K562 (cell line): Measurements from ENCODE around the gene HSPB1. TPM values are rescaled to one million over a fixed set of nuclear protein-coding genes. Genes with fewer than 3 reads are reported as not detected.

Source experiments
- ADNP ChIP-seq: fragments of 200-800 bp; sonication (Bioruptor generic); IDR thresholded peaks from 2 replicates; pipeline ENCODE4 v1.6.1; 2016; ENCODE audit warnings: missing genetic modification characterization, missing compliant biosample characterization
- FOXA1 ChIP-seq: fragments of 450-650 bp; IDR thresholded peaks from 2 replicates; pipeline ENCODE4 v1.6.1; 2016; ENCODE audit warnings: mild to moderate bottlenecking, borderline replicate concordance
- GTF2F1 ChIP-seq: IDR thresholded peaks from 2 replicates; pipeline ENCODE4 v1.6.1; 2011; ENCODE audit warnings: low read depth, low read length, improper control_type of control experiment
- HDAC3 ChIP-seq: fragments of 450-650 bp; IDR thresholded peaks from 2 replicates; pipeline ENCODE4 v1.6.1; 2018; ENCODE audit warnings: borderline replicate concordance, mild to moderate bottlenecking, moderate library complexity; ENCODE audit not compliant: partially characterized antibody
- HEY1 ChIP-seq: fragments of 250-450 bp; sonication (Bioruptor Pico); IDR thresholded peaks from 2 replicates; pipeline ENCODE4 v1.5.0; 2020; ENCODE audit warnings: mild to moderate bottlenecking, moderate library complexity, borderline replicate concordance
- JUN ChIP-seq, 2 experiments: sonication (generic) in 1 of 2; formaldehyde crosslinking in 1 of 2; IDR thresholded peaks; 2 replicates each; pipeline versions ENCODE4 v1.6.1 to v1.8.0; 2012 to 2022; ENCODE audit warnings: borderline replicate concordance in 2 of 2, mild to moderate bottlenecking in 2 of 2, improper control_type of control experiment in 1 of 2, low read depth in 1 of 2, low read length in 1 of 2, missing genetic modification reagents in 1 of 2
- KLF1 ChIP-seq: fragments of 450-650 bp; IDR thresholded peaks from 2 replicates; pipeline ENCODE4 v1.6.1; 2016; ENCODE audit warnings: missing genetic modification characterization, missing compliant biosample characterization
- MEIS2 ChIP-seq: fragments of 450-650 bp; IDR thresholded peaks from 2 replicates; pipeline ENCODE4 v1.6.1; 2014; ENCODE audit warnings: mild to moderate bottlenecking; ENCODE audit not compliant: partially characterized antibody
- NKRF ChIP-seq: fragments of 450-650 bp; IDR thresholded peaks from 2 replicates; pipeline ENCODE4 v1.6.1; 2016; ENCODE audit warnings: borderline replicate concordance
- NONO ChIP-seq, 2 experiments: fragments of 200-400 bp in 1 of 2; fragments of 450-650 bp in 1 of 2; formaldehyde crosslinking in 1 of 2; IDR thresholded peaks; 2 replicates each; pipeline ENCODE4 v1.6.1; 2017; ENCODE audit warnings: low read depth in 2 of 2, mild to moderate bottlenecking in 2 of 2, moderate library complexity in 2 of 2, low read length in 1 of 2
- PCBP2 ChIP-seq: fragments of 200-400 bp; formaldehyde crosslinking; IDR thresholded peaks from 2 replicates; pipeline ENCODE4 v1.6.1; 2018; ENCODE audit warnings: low read length, low read depth, mild to moderate bottlenecking, moderate library complexity; ENCODE audit not compliant: poor library complexity, severe bottlenecking
- SOX6 ChIP-seq: fragments of 450-650 bp; IDR thresholded peaks from 2 replicates; pipeline ENCODE4 v1.6.1; 2014; ENCODE audit warnings: mild to moderate bottlenecking
- ZFPM2 ChIP-seq: fragments of 250-450 bp; sonication (Bioruptor Pico); IDR thresholded peaks from 2 replicates; pipeline ENCODE4 v1.5.1; 2022; ENCODE audit warnings: mild to moderate bottlenecking
- ZNF639 ChIP-seq, 2 experiments: fragments of 200-800 bp in 1 of 2; sonication (Bioruptor generic) in 1 of 2; sonication (generic) in 1 of 2; formaldehyde crosslinking in 1 of 2; IDR thresholded peaks in 1 of 2; conservative IDR thresholded peaks in 1 of 2; 2 replicates each; pipeline versions ENCODE4 v1.5.0 to v1.6.1; 2016 to 2020; ENCODE audit warnings: missing compliant biosample characterization in 1 of 2, missing genetic modification characterization in 1 of 2, missing genetic modification reagents in 1 of 2
- ZNF696 ChIP-seq: fragments of 250-450 bp; sonication (Bioruptor Pico); conservative IDR thresholded peaks from 2 replicates; pipeline ENCODE4 v1.4.0; 2020; ENCODE audit warnings: mild to moderate bottlenecking, moderate library complexity
- polyA plus RNA-seq, 8 experiments: library from polyadenylated mRNA; depleted of rRNA in 4 of 8; stranded (reverse) in 5 of 8; unstranded in 3 of 8; fragments of >200 nt; fragmentation: Nextera tagmentation in 2 of 8; fragmentation: Illumina TruSeq in 1 of 8; extraction: Ambion mirVana in 2 of 8; extraction: Trizol in 1 of 8; gene quantifications; 2 replicates each; pipeline versions ENCODE4 v1.2.1 to v1.2.3, GENCODE V29; 2011 to 2014; ENCODE audit warnings: inconsistent platforms in 1 of 8, missing spikeins in 1 of 8
- total RNA-seq, 7 experiments: library from RNA; depleted of rRNA in 6 of 7; stranded (reverse); fragments of >200 nt in 6 of 7; fragmentation: Illumina TruSeq in 2 of 7; extraction: Trizol in 2 of 7; gene quantifications; 2 replicates each; pipeline versions ENCODE4 v1.2.1 to v1.2.3, GENCODE V29; 2011 to 2021; ENCODE audit warnings: low replicate concordance in 1 of 7
- TF ChIP-seq, protein P1 (sequence below): fragments of 250-450 bp; sonication (Bioruptor Pico); IDR thresholded peaks from 2 replicates; pipeline ENCODE4 v1.5.0; 2021
- TF ChIP-seq, protein P2 (sequence below), 2 experiments: IDR thresholded peaks in 1 of 2; conservative IDR thresholded peaks in 1 of 2; 2 replicates each; pipeline ENCODE4 v1.6.1; 2016; ENCODE audit warnings: low read depth in 2 of 2, mild to moderate bottlenecking in 1 of 2, missing compliant biosample characterization in 1 of 2, missing genetic modification characterization in 1 of 2, moderate library complexity in 1 of 2

The HSPB1 gene
- total and polyA plus RNA-seq, 9 of the 15 experiments (the other 6 are each of a cell fraction or from before 2014, with no cell fraction given), result 27.1 to 522 (median 138) TPM

GRCh38 chr7:76303202-76304147, 1.0 kb downstream of the HSPB1 start (continued):
- TF ChIP-seq ZNF639 (CRISPR knock-in tag; conservative IDR thresholded peaks at IDR 0.05 in 1 of 2, IDR thresholded peaks at IDR 0.05 in 1 of 2) (no peak), JUN (IDR thresholded peaks at IDR 0.05; ENCODE audit: borderline replicate concordance, low read depth, low read length) (peak; percentile 21; the same call in 1 of the 2 replicates), JUN (CRISPR knock-in tag; IDR thresholded peaks at IDR 0.05; ENCODE audit: borderline replicate concordance) (no peak), ZFPM2 (CRISPR knock-in tag) (no peak), PCBP2 (no peak), KLF1 (peak; percentile 48; the same call in 1 of the 2 replicates), GTF2F1 (0 out of 2 replicates have a peak, but pooled peaks have one; percentile 58), ADNP (tag) (peak; percentile 89), SOX6 (peak; percentile 64), HDAC3 (no peak), ZNF696 (no peak), FOXA1 (no peak), MEIS2 (peak; percentile 58), NKRF (peak; percentile 78; the same call in 1 of the 2 replicates), NONO (IDR thresholded peaks at IDR 0.05; ENCODE audit: low read depth in 2 of 2, low read length in 1 of 2) (no peak), HEY1 (no peak)
- TF ChIP-seq, protein P1, sequence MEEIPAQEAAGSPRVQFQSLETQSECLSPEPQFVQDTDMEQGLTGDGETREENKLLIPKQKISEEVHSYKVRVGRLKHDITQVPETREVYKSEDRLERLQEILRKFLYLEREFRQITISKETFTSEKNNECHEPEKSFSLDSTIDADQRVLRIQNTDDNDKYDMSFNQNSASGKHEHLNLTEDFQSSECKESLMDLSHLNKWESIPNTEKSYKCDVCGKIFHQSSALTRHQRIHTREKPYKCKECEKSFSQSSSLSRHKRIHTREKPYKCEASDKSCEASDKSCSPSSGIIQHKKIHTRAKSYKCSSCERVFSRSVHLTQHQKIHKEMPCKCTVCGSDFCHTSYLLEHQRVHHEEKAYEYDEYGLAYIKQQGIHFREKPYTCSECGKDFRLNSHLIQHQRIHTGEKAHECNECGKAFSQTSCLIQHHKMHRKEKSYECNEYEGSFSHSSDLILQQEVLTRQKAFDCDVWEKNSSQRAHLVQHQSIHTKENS, result no peak
- TF ChIP-seq, protein P2, sequence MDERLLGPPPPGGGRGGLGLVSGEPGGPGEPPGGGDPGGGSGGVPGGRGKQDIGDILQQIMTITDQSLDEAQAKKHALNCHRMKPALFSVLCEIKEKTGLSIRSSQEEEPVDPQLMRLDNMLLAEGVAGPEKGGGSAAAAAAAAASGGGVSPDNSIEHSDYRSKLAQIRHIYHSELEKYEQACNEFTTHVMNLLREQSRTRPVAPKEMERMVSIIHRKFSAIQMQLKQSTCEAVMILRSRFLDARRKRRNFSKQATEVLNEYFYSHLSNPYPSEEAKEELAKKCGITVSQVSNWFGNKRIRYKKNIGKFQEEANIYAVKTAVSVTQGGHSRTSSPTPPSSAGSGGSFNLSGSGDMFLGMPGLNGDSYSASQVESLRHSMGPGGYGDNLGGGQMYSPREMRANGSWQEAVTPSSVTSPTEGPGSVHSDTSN (CRISPR knock-in tag; IDR thresholded peaks at IDR 0.05; ENCODE audit: low read depth), result no peak
- TF ChIP-seq, protein P2 (tag; conservative IDR thresholded peaks at IDR 0.05; ENCODE audit: low read depth), result no peak
